Naive thymus-derived CD4-positive, alpha-beta T cell (primary cell): Measurements from ENCODE around the gene STK39. TPM values are rescaled to one million over a fixed set of nuclear protein-coding genes. Genes with fewer than 3 reads are reported as not detected.

Experiments used
- ATAC-seq: fragments of 150-1000 bp; cut with Tn5 transposase; 2 replicates; pipeline ENCODE4 v1.10.0; 2021; ENCODE audit warnings: mild to moderate bottlenecking, moderate library complexity
- CTCF ChIA-PET: fragments of 350-600 bp; sonication (Branson Sonifier 250); formaldehyde crosslinking; loops from one replicate; lab custom pipeline; 2021; ENCODE audit warnings: antibody characterized with exemption; lab: Charles Lee
- POLR2A ChIA-PET: fragments of 350-600 bp; sonication (Branson Sonifier 250); formaldehyde crosslinking; loops from one replicate; lab custom pipeline; 2021; ENCODE audit warnings: antibody characterized with exemption, inconsistent platforms; lab: Charles Lee
- DNase-seq, 9 donors: peaks; one replicate each; pipeline versions ENCODE4 v3.0.0 to v3.0.0-alpha.2; 2020 to 2022; ENCODE audit warnings: mixed read lengths in 1 of 9
- H3K27ac ChIP-seq: one replicate; pipeline ENCODE4 v1.7.0; 2013; ENCODE audit warnings: mild to moderate bottlenecking, low read depth, low read length, moderate library complexity
- H3K27me3 ChIP-seq, 2 donors: one replicate each; pipeline ENCODE4 v1.7.0; 2013; ENCODE audit warnings: low read length in 2 of 2, mild to moderate bottlenecking in 2 of 2, moderate library complexity in 2 of 2; ENCODE audit not compliant: control insufficient read depth in 2 of 2, insufficient read depth in 2 of 2
- H3K36me3 ChIP-seq, 3 experiments: 1 replicate in 2 of 3; 2 replicates in 1 of 3; pipeline ENCODE4 v1.7.0; 2013; ENCODE audit warnings: low read length in 3 of 3, mild to moderate bottlenecking in 3 of 3, moderate library complexity in 1 of 3; ENCODE audit not compliant: insufficient read depth in 3 of 3, control insufficient read depth in 2 of 3
- H3K4me1 ChIP-seq, 2 donors: one replicate each; pipeline ENCODE4 v1.7.0; 2013; ENCODE audit warnings: low read length in 2 of 2, mild to moderate bottlenecking in 2 of 2, moderate library complexity in 1 of 2; ENCODE audit not compliant: control insufficient read depth in 2 of 2, insufficient read depth in 2 of 2
- H3K4me3 ChIP-seq: 2 replicates; pipeline ENCODE4 v1.7.0; 2013; ENCODE audit warnings: mild to moderate bottlenecking, low read length
- H3K9me3 ChIP-seq, 3 experiments: 1 replicate in 2 of 3; 2 replicates in 1 of 3; pipeline ENCODE4 v1.7.0; 2013; ENCODE audit warnings: low read length in 3 of 3; ENCODE audit not compliant: control insufficient read depth in 2 of 3
- H3K27ac Mint-ChIP-seq, 9 donors: one replicate each; pipeline ENCODE4 v1.8.0; 2020 to 2022; ENCODE audit warnings: mixed read lengths in 9 of 9, mild to moderate bottlenecking in 8 of 9, moderate library complexity in 5 of 9, inconsistent platforms in 2 of 9
- H3K27me3 Mint-ChIP-seq, 5 donors: one replicate each; pipeline ENCODE4 v1.8.0; 2021 to 2022; ENCODE audit warnings: mixed read lengths in 5 of 5, mild to moderate bottlenecking in 1 of 5
- H3K36me3 Mint-ChIP-seq, 5 donors: one replicate each; pipeline ENCODE4 v1.8.0; 2020 to 2022; ENCODE audit warnings: mixed read lengths in 5 of 5, mild to moderate bottlenecking in 3 of 5, inconsistent platforms in 1 of 5
- H3K4me1 Mint-ChIP-seq, 7 donors: one replicate each; pipeline ENCODE4 v1.8.0; 2020 to 2022; ENCODE audit warnings: mixed read lengths in 7 of 7, mild to moderate bottlenecking in 3 of 7, inconsistent platforms in 1 of 7
- H3K4me3 Mint-ChIP-seq, 10 donors: one replicate each; pipeline ENCODE4 v1.8.0; 2020 to 2022; ENCODE audit warnings: mild to moderate bottlenecking in 10 of 10, mixed read lengths in 10 of 10, moderate library complexity in 6 of 10, inconsistent platforms in 2 of 10
- H3K9me3 Mint-ChIP-seq, 11 donors: one replicate each; pipeline ENCODE4 v1.8.0; 2020 to 2022; ENCODE audit warnings: mixed read lengths in 11 of 11, mild to moderate bottlenecking in 4 of 11, inconsistent platforms in 1 of 11, moderate library complexity in 1 of 11
- intact Hi-C, 2 donors: fragments of 100-400 bp; cut with micrococcal nuclease; formaldehyde crosslinking; loops; one replicate each; pipeline ENCODE4 v1.15.1; 2023
- polyA plus RNA-seq, 2 donors: library from polyadenylated mRNA; unstranded; fragments of 300-500 nt; fragmentation: Illumina TruSeq; gene quantifications; one replicate each; pipeline ENCODE4 v1.2.3, GENCODE V29; 2021
- total RNA-seq, 6 experiments: library from RNA in 5 of 6; stranded (reverse) in 5 of 6; gene quantifications; 1 replicate in 5 of 6; 2 replicates in 1 of 6; pipeline ENCODE4 v1.2.3 and lab custom pipeline; 2021 to 2026

The STK39 gene
- total and polyA plus RNA-seq, 7 experiments from 2014 or later = 2.7 to 33.9 (median 16.9) TPM

DNA sequence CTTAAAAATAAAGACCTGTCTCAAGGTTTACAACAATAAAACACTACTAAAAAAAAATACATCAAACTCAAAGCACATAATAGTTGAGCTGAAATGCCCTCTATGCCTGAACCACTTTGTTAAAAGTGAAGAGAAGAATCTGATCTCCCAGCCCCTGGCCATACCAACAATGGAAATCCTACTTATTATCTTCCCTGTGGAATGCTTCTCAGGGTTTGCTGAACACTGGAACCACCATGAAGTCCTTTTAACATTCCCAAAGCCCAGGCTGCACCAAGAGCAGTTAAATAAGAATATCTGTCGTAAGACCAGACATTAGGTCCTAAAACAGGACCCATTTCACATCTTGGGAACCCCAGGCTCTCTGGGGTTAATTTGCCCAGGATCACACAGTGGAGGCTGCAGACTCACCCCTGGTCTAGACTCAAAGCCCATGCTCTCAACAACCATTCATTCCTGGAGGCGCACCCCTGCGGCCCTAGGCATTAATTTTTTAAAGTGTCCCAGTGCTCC, 285.8 kb downstream of the STK39 start:
- ChIA-PET POLR2A (no interaction called here), CTCF (no interaction called here)
- no peak for DNase-seq
- Histone ChIP-seq H3K36me3 (peaks cover 0 to 10% (median 5%) of the 10 kb centered on the region in 3 experiments), H3K27me3 (no peaks in the 10 kb centered on the region), H3K9me3 (no peaks in the 10 kb centered on the region), H3K27ac (no peak overlapping the region), H3K4me3 (no peak overlapping the region), H3K4me1 (no peaks in the 10 kb centered on the region)
- H3K27ac Mint-ChIP-seq = no peak overlapping the region
- intact Hi-C loops = no loop called here
- H3K4me1 Mint-ChIP-seq = peaks cover 0 to 2% (median 0%) of the 10 kb centered on the region in 7 donors
- no peak overlapping the region for H3K4me3 Mint-ChIP-seq
- H3K27me3 Mint-ChIP-seq = no peaks in the 10 kb centered on the region
- H3K36me3 Mint-ChIP-seq = peaks cover 5 to 74% (median 67%) of the 10 kb centered on the region in 5 donors
- no peak for ATAC-seq
- peaks cover 0 to 1% (median 0%) of the 10 kb centered on the region in 11 donors for H3K9me3 Mint-ChIP-seq

- Histone ChIP-seq H3K27me3 (no peaks in the 10 kb centered on the region), H3K36me3 (peaks cover 0 to 12% (median 5%) of the 10 kb centered on the region in 3 experiments), H3K4me1 (no peaks in the 10 kb centered on the region), H3K4me3 (no peak overlapping the region), H3K27ac (no peak overlapping the region), H3K9me3 (no peaks in the 10 kb centered on the region)
- Mint-ChIP-seq H3K4me3 (no peak overlapping the region), H3K4me1 (no peaks in the 10 kb centered on the region), H3K27ac (no peak overlapping the region), H3K36me3 (peaks cover 6 to 79% (median 63%) of the 10 kb centered on the region in 5 donors), H3K27me3 (no peaks in the 10 kb centered on the region), H3K9me3 (peaks cover 0 to 1% (median 0%) of the 10 kb centered on the region in 11 donors)
- DNase-seq = no peak
- intact Hi-C loops = no loop called here
- POLR2A ChIA-PET = no interaction called here
- CTCF ChIA-PET = no interaction called here
- no peak for ATAC-seq
These were observed 287.2 kb downstream of the STK39 start for GRCh38 chr2:167960089-167960747.

DNA sequence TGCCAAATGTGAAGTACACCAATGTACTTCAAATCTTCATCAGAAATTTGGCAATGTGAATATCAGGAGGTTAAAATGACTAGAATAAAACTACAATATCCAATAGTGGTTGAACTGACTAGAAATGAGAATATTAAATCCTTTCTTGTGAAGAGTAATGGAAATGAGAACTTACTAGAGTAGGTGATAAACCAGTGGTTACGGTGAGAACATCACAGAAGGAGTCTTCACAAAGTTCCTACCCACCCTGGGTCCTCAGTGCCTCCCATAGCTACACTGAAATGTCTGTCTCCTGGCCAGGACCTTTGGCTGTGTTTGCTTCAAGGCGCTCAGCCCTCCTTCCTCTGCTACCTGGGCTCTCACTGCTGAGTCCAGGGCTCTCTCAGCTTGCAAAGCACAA, 289.7 kb downstream of the STK39 start:
- POLR2A ChIA-PET = interaction anchor here (0.6 kb wide), 2 partner anchors 19 to 1021 kb away, joined by 3 read pairs; no protein-coding TSS in a partner anchor
- Mint-ChIP-seq H3K4me1 (no peaks in the 10 kb centered on the region), H3K4me3 (no peak overlapping the region), H3K27me3 (no peaks in the 10 kb centered on the region), H3K27ac (no peak overlapping the region), H3K36me3 (peaks cover 2 to 69% (median 43%) of the 10 kb centered on the region in 5 donors), H3K9me3 (peaks cover 0 to 1% (median 0%) of the 10 kb centered on the region in 11 donors)
- intact Hi-C loops = no loop called here
- no peaks in the 10 kb centered on the region for H3K4me1 ChIP-seq
- H3K9me3 ChIP-seq = no peaks in the 10 kb centered on the region
- DNase-seq (no peak), ATAC-seq (no peak)
- no peak overlapping the region for H3K27ac ChIP-seq
- H3K4me3 ChIP-seq = no peak overlapping the region
- peaks cover 0 to 9% (median 5%) of the 10 kb centered on the region in 3 experiments for H3K36me3 ChIP-seq
- H3K27me3 ChIP-seq = no peaks in the 10 kb centered on the region
- CTCF ChIA-PET = no interaction called here

DNA sequence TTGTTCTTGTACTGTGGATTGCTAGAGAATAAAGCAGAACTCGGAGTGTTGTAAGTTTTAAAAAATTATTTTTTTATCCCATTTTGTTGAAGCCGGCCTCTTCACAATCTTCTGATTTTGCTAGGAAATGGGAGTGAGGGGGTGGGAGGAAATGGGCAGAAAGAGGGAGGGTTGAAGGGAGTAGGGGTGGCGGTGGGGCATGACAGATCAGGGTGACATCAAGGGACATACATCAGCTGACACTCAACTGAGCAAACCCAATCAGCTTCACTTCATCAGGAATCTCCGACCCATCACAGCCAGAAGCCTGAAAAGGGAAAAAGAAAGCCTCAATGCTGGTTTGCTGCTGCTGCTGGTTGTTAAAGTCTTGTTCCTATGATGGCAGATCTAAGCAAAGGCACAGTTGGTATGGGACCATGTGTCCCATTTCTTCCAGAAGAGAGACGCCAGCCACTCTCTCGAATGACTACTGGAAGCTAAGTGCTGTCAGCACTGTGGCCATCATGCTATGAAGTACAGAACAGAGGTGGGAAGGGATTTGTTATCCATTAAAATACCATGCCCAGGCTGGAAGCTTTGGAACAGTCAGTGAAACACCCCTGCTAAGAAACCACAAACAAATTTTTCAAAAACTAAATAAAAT, 292.0 kb downstream of the STK39 start:
- ChIA-PET POLR2A (no interaction called here), CTCF (no interaction called here)
- intact Hi-C loops = no loop called here
- H3K27me3 ChIP-seq = no peaks in the 10 kb centered on the region
- ATAC-seq (no peak), DNase-seq (no peak)
- H3K4me1 ChIP-seq = no peaks in the 10 kb centered on the region
- H3K36me3 ChIP-seq = peaks cover 0 to 3% (median 0%) of the 10 kb centered on the region in 3 experiments
- H3K9me3 ChIP-seq = no peaks in the 10 kb centered on the region
- Mint-ChIP-seq H3K36me3 (peaks cover 0 to 47% (median 22%) of the 10 kb centered on the region in 5 donors), H3K4me3 (no peak overlapping the region), H3K27ac (no peak overlapping the region), H3K9me3 (peaks cover 0 to 5% (median 0%) of the 10 kb centered on the region in 11 donors), H3K27me3 (no peaks in the 10 kb centered on the region), H3K4me1 (no peaks in the 10 kb centered on the region)
- H3K4me3 ChIP-seq = no peak overlapping the region
- no peak overlapping the region for H3K27ac ChIP-seq

GRCh38 chr2:167954495-167954894, 292.9 kb downstream of the STK39 start:
- Mint-ChIP-seq H3K27me3 (no peaks in the 10 kb centered on the region), H3K4me1 (no peaks in the 10 kb centered on the region), H3K9me3 (peaks cover 0 to 5% (median under 1%) of the 10 kb centered on the region in 11 donors), H3K27ac (no peak overlapping the region), H3K4me3 (no peak overlapping the region), H3K36me3 (peaks cover 0 to 38% (median 22%) of the 10 kb centered on the region in 5 donors)
- ChIA-PET CTCF (no interaction called here), POLR2A (no interaction called here)
- no peak for ATAC-seq
- DNase-seq = no peak
- Histone ChIP-seq H3K9me3 (no peaks in the 10 kb centered on the region), H3K4me1 (no peaks in the 10 kb centered on the region), H3K4me3 (no peak overlapping the region), H3K27ac (no peak overlapping the region), H3K27me3 (no peaks in the 10 kb centered on the region), H3K36me3 (peaks cover 0 to 3% (median 0%) of the 10 kb centered on the region in 3 experiments)
- intact Hi-C loops = no loop called here

GRCh38 chr2:167953776-167954175, 293.6 kb downstream of the STK39 start:
- peaks cover 0 to 3% (median 0%) of the 10 kb centered on the region in 3 experiments for H3K36me3 ChIP-seq
- DNase-seq (no peak), ATAC-seq (no peak)
- H3K27ac ChIP-seq = no peak overlapping the region
- peaks cover 0 to 10% (median 3%) of the 10 kb centered on the region in 11 donors for H3K9me3 Mint-ChIP-seq
- peaks cover 0 to 34% (median 21%) of the 10 kb centered on the region in 5 donors for H3K36me3 Mint-ChIP-seq
- H3K4me1 ChIP-seq = no peaks in the 10 kb centered on the region
- ChIA-PET CTCF (no interaction called here), POLR2A (interaction anchor here (0.6 kb wide), 1 partner anchor 1125 kb away, joined by 3 read pairs; no protein-coding TSS in a partner anchor)
- no peaks in the 10 kb centered on the region for H3K27me3 Mint-ChIP-seq
- H3K27me3 ChIP-seq = no peaks in the 10 kb centered on the region
- no peak overlapping the region for H3K4me3 Mint-ChIP-seq
- no peaks in the 10 kb centered on the region for H3K4me1 Mint-ChIP-seq
- H3K27ac Mint-ChIP-seq = no peak overlapping the region
- no peak overlapping the region for H3K4me3 ChIP-seq
- intact Hi-C loops = no loop called here
- no peaks in the 10 kb centered on the region for H3K9me3 ChIP-seq
